Stimulated activated CD8-positive, alpha-beta memory T cell treated with anti-CD3 and anti-CD28 coated beads, Interleukin-7, amount 100 ng/mL, for 1 hour (primary cell): Measurements from ENCODE around the gene FBXO42.

Experiments used
- DNase-seq, 2 donors: peaks; one replicate each; pipeline ENCODE4 v3.0.0-alpha.2; 2020; ENCODE audit warnings: low read depth in 2 of 2

The FBXO42 gene

GRCh38 chr1:16351994-16352841 lies at the start of gene FBXO42:
FBXO42 (minus strand) TSS chr1:16352480; CDS start chr1:16315418, 37,062 bp downstream.
- DNase-seq = peak; percentile 77 to 79

- no peak for DNase-seq
Measured at GRCh38 chr1:16398371-16398953, 46.2 kb upstream of the FBXO42 start.

GRCh38 chr1:16397120-16397519 lies 44.8 kb upstream of the FBXO42 start:
- DNase-seq = no peak

GRCh38 chr1:16396591-16396990 lies 44.3 kb upstream of the FBXO42 start:
- DNase-seq = no peak

- DNase-seq = no peak
Measured at GRCh38 chr1:16394977-16395376, 42.7 kb upstream of the FBXO42 start.

GRCh38 chr1:16393570-16394521 lies 41.6 kb upstream of the FBXO42 start:
- no peak for DNase-seq

- no peak for DNase-seq
Measured at GRCh38 chr1:16392740-16393569, 40.7 kb upstream of the FBXO42 start.

GRCh38 chr1:16391411-16391810 lies 39.1 kb upstream of the FBXO42 start:
- no peak for DNase-seq

GRCh38 chr1:16387201-16388188 lies 35.2 kb upstream of the FBXO42 start:
- no peak for DNase-seq

GRCh38 chr1:16386454-16387113 lies 34.3 kb upstream of the FBXO42 start:
- no peak for DNase-seq

GRCh38 chr1:16385659-16386453 lies 33.6 kb upstream of the FBXO42 start:
- no peak for DNase-seq

- DNase-seq = no peak
Measured at GRCh38 chr1:16383888-16384287, 31.6 kb upstream of the FBXO42 start.

- no peak for DNase-seq
Measured at GRCh38 chr1:16380868-16381267, 28.6 kb upstream of the FBXO42 start.

GRCh38 chr1:16378443-16378842 lies 26.2 kb upstream of the FBXO42 start:
- DNase-seq = no peak

- no peak for DNase-seq
Measured at GRCh38 chr1:16376971-16377370, 24.7 kb upstream of the FBXO42 start.

- DNase-seq = no peak
Measured at GRCh38 chr1:16375521-16376340, 23.5 kb upstream of the FBXO42 start.

- no peak for DNase-seq
Measured at GRCh38 chr1:16374266-16374665, 22.0 kb upstream of the FBXO42 start.
